Measurements from ENCODE around the gene GASK1B.

GRCh38 chr4:158125310-158125709 lies 47.5 kb downstream of the GASK1B start:
- TF ChIP-seq CTCF (IDR thresholded peaks at IDR 0.05 in 2 of 3, conservative IDR thresholded peaks at IDR 0.05 in 1 of 3; ENCODE audit: borderline replicate concordance in 1 of 3, insufficient read depth in 1 of 3, low read depth in 2 of 3, low read length in 2 of 3) (no peak), MAX (IDR thresholded peaks at IDR 0.05) (no peak), ZNF274 (IDR thresholded peaks at IDR 0.05; ENCODE audit: low read depth, low read length) (no peak), ELF1 (IDR thresholded peaks at IDR 0.05; ENCODE audit: borderline replicate concordance, low read depth) (no peak)

All from HCT116 (cell line).